ENCODE data around the gene SHISAL1. TPM values are rescaled to one million over a fixed set of nuclear protein-coding genes. Genes with fewer than 3 reads are reported as not detected.

Gene SHISAL1
- polyA plus RNA-seq, 1 donor (not counting 4 experiments of a cell fraction or from before 2014, with no cell fraction given): 0.24 TPM

GRCh38 chr22:44266796-44267760 lies 45.7 kb downstream of the SHISAL1 start:
- Histone ChIP-seq H2AFZ (ENCODE audit: control insufficient read depth, low read length) (no peak overlapping the region), H3K36me3 (ENCODE audit: control insufficient read depth in 2 of 2, extremely low read depth in 1 of 2, insufficient read depth in 2 of 2, low read length in 2 of 2) (no peaks in the 10 kb centered on the region), H3K9me3 (ENCODE audit: control insufficient read depth, low read depth, low read length) (peaks cover 6% of the 10 kb centered on the region), H3K4me2 (ENCODE audit: control insufficient read depth, extremely low read depth, insufficient read depth, low read depth, low read length) (no peak overlapping the region), H3K4me1 (ENCODE audit: control insufficient read depth, extremely low read depth, insufficient read depth, low read length) (no peaks in the 10 kb centered on the region), H3K9ac (ENCODE audit: control insufficient read depth, extremely low read depth, insufficient read depth, low read length) (no peak overlapping the region), H3K79me2 (ENCODE audit: control insufficient read depth, insufficient read depth, low read length) (no peaks in the 10 kb centered on the region), H3K27ac (ENCODE audit: control insufficient read depth, insufficient read depth, low read length) (no peak overlapping the region), H3K27me3 (ENCODE audit: control insufficient read depth, extremely low read depth, insufficient read depth, low read length) (peaks cover 46% of the 10 kb centered on the region), H3K4me3 (ENCODE audit: control insufficient read depth in 2 of 3, extremely low read depth in 1 of 3, insufficient read depth in 2 of 3, low read depth in 1 of 3, low read length in 3 of 3) (no peak overlapping the region), H4K20me1 (ENCODE audit: control insufficient read depth, extremely low read depth, insufficient read depth, low read length) (peaks cover 5% of the 10 kb centered on the region), H3K9me1 (ENCODE audit: control insufficient read depth, extremely low read depth, insufficient read depth, low read length) (no peaks in the 10 kb centered on the region)
- DNase-seq (ENCODE audit: low read depth, low spot score): no peak
- TF ChIP-seq, protein P1, sequence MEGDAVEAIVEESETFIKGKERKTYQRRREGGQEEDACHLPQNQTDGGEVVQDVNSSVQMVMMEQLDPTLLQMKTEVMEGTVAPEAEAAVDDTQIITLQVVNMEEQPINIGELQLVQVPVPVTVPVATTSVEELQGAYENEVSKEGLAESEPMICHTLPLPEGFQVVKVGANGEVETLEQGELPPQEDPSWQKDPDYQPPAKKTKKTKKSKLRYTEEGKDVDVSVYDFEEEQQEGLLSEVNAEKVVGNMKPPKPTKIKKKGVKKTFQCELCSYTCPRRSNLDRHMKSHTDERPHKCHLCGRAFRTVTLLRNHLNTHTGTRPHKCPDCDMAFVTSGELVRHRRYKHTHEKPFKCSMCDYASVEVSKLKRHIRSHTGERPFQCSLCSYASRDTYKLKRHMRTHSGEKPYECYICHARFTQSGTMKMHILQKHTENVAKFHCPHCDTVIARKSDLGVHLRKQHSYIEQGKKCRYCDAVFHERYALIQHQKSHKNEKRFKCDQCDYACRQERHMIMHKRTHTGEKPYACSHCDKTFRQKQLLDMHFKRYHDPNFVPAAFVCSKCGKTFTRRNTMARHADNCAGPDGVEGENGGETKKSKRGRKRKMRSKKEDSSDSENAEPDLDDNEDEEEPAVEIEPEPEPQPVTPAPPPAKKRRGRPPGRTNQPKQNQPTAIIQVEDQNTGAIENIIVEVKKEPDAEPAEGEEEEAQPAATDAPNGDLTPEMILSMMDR (optimal IDR thresholded peaks at IDR 0.05 in 1 of 3, IDR thresholded peaks at IDR 0.05 in 1 of 3, conservative IDR thresholded peaks at IDR 0.05 in 1 of 3; ENCODE audit: extremely low read depth in 1 of 3, insufficient read depth in 2 of 3, low read length in 3 of 3): no peak
- no peak for TF ChIP-seq EZH2 (IDR thresholded peaks at IDR 0.05; ENCODE audit: low read length)
- dilution Hi-C loops (cut with MboI; ENCODE audit: extremely low pct_ligation_motif_present, low sequenced_read_pairs): no loop called here
- no peak for FAIRE-seq

DNA sequence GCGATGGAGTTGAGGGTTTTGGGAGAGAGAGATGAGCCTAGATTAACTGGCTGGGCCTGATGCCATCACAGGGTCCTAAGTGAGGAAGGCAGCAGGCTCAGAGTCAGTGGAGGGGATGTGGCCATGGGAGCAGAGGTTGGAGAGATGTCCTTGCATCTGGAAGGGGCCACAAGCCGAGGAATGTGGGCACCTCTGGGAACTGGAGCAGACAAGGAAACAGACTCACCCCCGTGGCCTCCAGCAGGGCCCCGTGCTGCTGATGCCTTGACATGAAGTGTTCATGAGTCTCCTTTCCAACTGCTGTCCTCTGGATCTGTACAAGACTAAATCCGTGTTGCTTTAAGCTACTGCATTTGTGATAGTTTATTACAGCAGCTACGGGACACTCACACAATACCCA lies 49.2 kb downstream of the SHISAL1 start:
- no peak for TF ChIP-seq EZH2 (IDR thresholded peaks at IDR 0.05; ENCODE audit: low read length)
- TF ChIP-seq, protein P1 (optimal IDR thresholded peaks at IDR 0.05 in 1 of 3, IDR thresholded peaks at IDR 0.05 in 1 of 3, conservative IDR thresholded peaks at IDR 0.05 in 1 of 3; ENCODE audit: extremely low read depth in 1 of 3, insufficient read depth in 2 of 3, low read length in 3 of 3): no peak
- no peak for DNase-seq (ENCODE audit: low read depth, low spot score)
- Histone ChIP-seq H3K27ac (ENCODE audit: control insufficient read depth, insufficient read depth, low read length) (no peak overlapping the region), H3K79me2 (ENCODE audit: control insufficient read depth, insufficient read depth, low read length) (no peaks in the 10 kb centered on the region), H4K20me1 (ENCODE audit: control insufficient read depth, extremely low read depth, insufficient read depth, low read length) (peaks cover 5% of the 10 kb centered on the region), H3K9me1 (ENCODE audit: control insufficient read depth, extremely low read depth, insufficient read depth, low read length) (no peaks in the 10 kb centered on the region), H3K4me1 (ENCODE audit: control insufficient read depth, extremely low read depth, insufficient read depth, low read length) (no peaks in the 10 kb centered on the region), H3K9me3 (ENCODE audit: control insufficient read depth, low read depth, low read length) (peaks cover 6% of the 10 kb centered on the region), H3K4me2 (ENCODE audit: control insufficient read depth, extremely low read depth, insufficient read depth, low read depth, low read length) (no peak overlapping the region), H3K36me3 (ENCODE audit: control insufficient read depth in 2 of 2, extremely low read depth in 1 of 2, insufficient read depth in 2 of 2, low read length in 2 of 2) (no peaks in the 10 kb centered on the region), H3K4me3 (ENCODE audit: control insufficient read depth in 2 of 3, extremely low read depth in 1 of 3, insufficient read depth in 2 of 3, low read depth in 1 of 3, low read length in 3 of 3) (no peak overlapping the region), H3K9ac (ENCODE audit: control insufficient read depth, extremely low read depth, insufficient read depth, low read length) (no peak overlapping the region), H2AFZ (ENCODE audit: control insufficient read depth, low read length) (no peak overlapping the region), H3K27me3 (ENCODE audit: control insufficient read depth, extremely low read depth, insufficient read depth, low read length) (peaks cover 35% of the 10 kb centered on the region)
- no peak for FAIRE-seq
- dilution Hi-C loops (cut with MboI; ENCODE audit: extremely low pct_ligation_motif_present, low sequenced_read_pairs): no loop called here
